Heart left ventricle (tissue), 13 donors: ENCODE measurements around the gene HDHD2.

Experiments used
- POLR2A ChIP-seq, 2 donors: fragments of 450-650 bp; IDR thresholded peaks; one replicate each; pipeline ENCODE4 v1.6.1; 2017; ENCODE audit warnings: antibody characterized with exemption in 2 of 2, mild to moderate bottlenecking in 2 of 2, moderate library complexity in 2 of 2
- TF ChIP-seq, protein P1 (sequence below), 12 donors: fragments of 200-600 bp; sonication (generic) in 4 of 12; IDR thresholded peaks; one replicate each; pipeline versions ENCODE4 v1.5.0 to v1.8.0; 2018 to 2022; ENCODE audit warnings: antibody characterized with exemption in 12 of 12, mild to moderate bottlenecking in 5 of 12
- donor health status: ischemic (EF 13 %, LVEDD 7.1; RV severe dilation, severe dysfunction).
- donor health status: DM: no; HTN: yes; CAD: no.
- donor health status: DM: no; HTN: no; CAD: no.
- donor health status: ischemic (EF 25% LVEDD 6.9; RV normal size, moderate dysfunction).
- donor health status: ischemic (EF 25% LVEDD 5.7; RV mildly dilated, moderate dysfunction).
- donor health status: ischemic (EF 35%, LVEDD 5.7; RV mildly dilated, moderate dysfunction).
- donor health status: nonischemic (EF 11% LVEDD 7.7; RV severe dilation, severe dysfunction).
- donor health status: DM: yes; HTN: yes; CAD: no.
- donor health status: PGD.
- donor health status: ischemic (EF 29% LVEDD 5.4; RV normal size, mild dysfunction).
- donor health status: nonischemic (EF 23%, LVEDD 6.1; RV moderate dilation, normal function).

DNA sequence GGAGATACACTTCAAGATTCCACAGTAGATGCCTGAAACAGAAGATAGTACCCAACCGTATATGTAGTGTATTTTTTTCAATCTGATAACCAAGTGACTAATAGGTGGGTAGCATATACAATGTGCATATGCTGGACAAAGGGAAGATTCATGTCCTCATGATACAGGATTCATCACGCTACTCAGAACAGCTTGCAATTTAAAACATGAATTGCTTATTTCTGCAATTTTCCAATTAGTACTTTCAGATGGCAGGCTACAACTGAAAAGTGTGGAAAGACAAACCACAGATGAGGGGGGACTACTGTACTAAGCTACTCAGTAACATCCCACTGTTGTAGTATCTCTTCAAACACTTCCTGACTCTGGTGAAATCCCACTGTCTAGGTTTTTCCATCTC, 22.2 kb upstream of the HDHD2 start:
- TF ChIP-seq, protein P1, sequence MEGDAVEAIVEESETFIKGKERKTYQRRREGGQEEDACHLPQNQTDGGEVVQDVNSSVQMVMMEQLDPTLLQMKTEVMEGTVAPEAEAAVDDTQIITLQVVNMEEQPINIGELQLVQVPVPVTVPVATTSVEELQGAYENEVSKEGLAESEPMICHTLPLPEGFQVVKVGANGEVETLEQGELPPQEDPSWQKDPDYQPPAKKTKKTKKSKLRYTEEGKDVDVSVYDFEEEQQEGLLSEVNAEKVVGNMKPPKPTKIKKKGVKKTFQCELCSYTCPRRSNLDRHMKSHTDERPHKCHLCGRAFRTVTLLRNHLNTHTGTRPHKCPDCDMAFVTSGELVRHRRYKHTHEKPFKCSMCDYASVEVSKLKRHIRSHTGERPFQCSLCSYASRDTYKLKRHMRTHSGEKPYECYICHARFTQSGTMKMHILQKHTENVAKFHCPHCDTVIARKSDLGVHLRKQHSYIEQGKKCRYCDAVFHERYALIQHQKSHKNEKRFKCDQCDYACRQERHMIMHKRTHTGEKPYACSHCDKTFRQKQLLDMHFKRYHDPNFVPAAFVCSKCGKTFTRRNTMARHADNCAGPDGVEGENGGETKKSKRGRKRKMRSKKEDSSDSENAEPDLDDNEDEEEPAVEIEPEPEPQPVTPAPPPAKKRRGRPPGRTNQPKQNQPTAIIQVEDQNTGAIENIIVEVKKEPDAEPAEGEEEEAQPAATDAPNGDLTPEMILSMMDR (IDR thresholded peaks at IDR 0.05): no peak
- TF ChIP-seq POLR2A (IDR thresholded peaks at IDR 0.05): no peak
